ENCODE results near the gene SERP2. TPM values are rescaled to one million over a fixed set of nuclear protein-coding genes. Genes with fewer than 3 reads are reported as not detected.
A peak's percentile ranks its signal among the peaks of the same experiment; 100 is the strongest.

The SERP2 gene
- total and polyA plus RNA-seq, 9 of the 15 experiments (the other 6 are each of a cell fraction or from before 2014, with no cell fraction given): 0.13 TPM; not detected in 8

- no peak for TF ChIP-seq NFXL1 (CRISPR knock-in tag; IDR thresholded peaks at IDR 0.05)
- no peak for TF ChIP-seq POLR2B (IDR thresholded peaks at IDR 0.05; ENCODE audit: low read depth, partially characterized antibody)
- TF ChIP-seq CBFB (CRISPR knock-in tag; IDR thresholded peaks at IDR 0.05): no peak
- TF ChIP-seq ZBED1 (IDR thresholded peaks at IDR 0.05): no peak; the same call in 1 of the 2 replicates
- no peak for TF ChIP-seq ZNF143 (CRISPR knock-in tag; IDR thresholded peaks at IDR 0.05)
- no peak for TF ChIP-seq ZNF589 (CRISPR knock-in tag; IDR thresholded peaks at IDR 0.05; ENCODE audit: low read depth)
- TF ChIP-seq ZNF518B (CRISPR knock-in tag; IDR thresholded peaks at IDR 0.05): no peak
- TF ChIP-seq SRF (CRISPR knock-in tag; IDR thresholded peaks at IDR 0.05): no peak
- TF ChIP-seq RBBP5 (IDR thresholded peaks at IDR 0.05; ENCODE audit: borderline replicate concordance, insufficient read depth, low read length, poor library complexity, severe bottlenecking): no peak
- TF ChIP-seq FUS (optimal IDR thresholded peaks at IDR 0.05; ENCODE audit: low read depth, low read length): no peak
- no peak for TF ChIP-seq ATF3 (IDR thresholded peaks at IDR 0.05)
- TF ChIP-seq ATF3 (CRISPR knock-in tag; conservative IDR thresholded peaks at IDR 0.05): no peak
- no peak for TF ChIP-seq FOXJ3 (CRISPR knock-in tag; IDR thresholded peaks at IDR 0.05)
- TF ChIP-seq PREB (CRISPR knock-in tag; IDR thresholded peaks at IDR 0.05): no peak
- TF ChIP-seq SREBF2 (CRISPR knock-in tag; IDR thresholded peaks at IDR 0.05): no peak
- TF ChIP-seq POLR2G (IDR thresholded peaks at IDR 0.05; ENCODE audit: low read depth, low read length): no peak
- TF ChIP-seq ZNF583 (CRISPR knock-in tag; IDR thresholded peaks at IDR 0.05): no peak
- TF ChIP-seq SRSF3 (IDR thresholded peaks at IDR 0.05; ENCODE audit: insufficient read depth, low read length): no peak
- no peak for TF ChIP-seq SMC3 (conservative IDR thresholded peaks at IDR 0.05; ENCODE audit: insufficient read depth, low read depth, low read length)
- TF ChIP-seq STAT5A (IDR thresholded peaks at IDR 0.05; ENCODE audit: borderline replicate concordance, low read length): peak; percentile 94
Observed at GRCh38 chr13:44397766-44398223, 24.2 kb downstream of the SERP2 start (continued).

All from K562 (cell line).